ENCODE results near the gene TMSB10.

GRCh38 chr2:84944295-84944909, 38.9 kb downstream of the TMSB10 start:
- no peak for TF ChIP-seq HDGF (IDR thresholded peaks at IDR 0.05; ENCODE audit: borderline replicate concordance)
- TF ChIP-seq ELF4 (IDR thresholded peaks at IDR 0.05): no peak

All from HEK293T (cell line).